GM23338 (cell line): ENCODE measurements around the gene LRP1B. TPM values are rescaled to one million over a fixed set of nuclear protein-coding genes. Genes with fewer than 3 reads are reported as not detected.

Experiments
- ATAC-seq: fragments of 200-7000 bp; cut with Tn5 transposase; 3 replicates; pipeline ENCODE4 v1.9.1; 2020
- DNase-seq: peaks from one replicate; pipeline ENCODE4 v3.0.0-alpha.2; 2015; ENCODE audit warnings: low spot score
- H2AFZ ChIP-seq: fragments of 200-600 bp; sonication (generic); 2 replicates; pipeline ENCODE4 v1.8.0; 2016; ENCODE audit warnings: antibody characterized with exemption, mild to moderate bottlenecking, moderate library complexity
- H3F3A ChIP-seq: fragments of 200-600 bp; sonication (generic); replicated peaks from 2 replicates; pipeline ENCODE4 v1.8.0; 2017; ENCODE audit warnings: antibody characterized with exemption, mixed run types, low read depth
- H3K27ac ChIP-seq: fragments of 200-600 bp; sonication (generic); 2 replicates; pipeline ENCODE4 v1.6.1; 2016; ENCODE audit warnings: low read depth
- H3K27me3 ChIP-seq: fragments of 200-600 bp; sonication (generic); 2 replicates; pipeline ENCODE4 v1.8.0; 2016; ENCODE audit warnings: mild to moderate bottlenecking, mixed run types, moderate library complexity; ENCODE audit not compliant: insufficient read depth
- H3K36me3 ChIP-seq: fragments of 200-600 bp; sonication (generic); 2 replicates; pipeline ENCODE4 v1.8.0; 2016; ENCODE audit warnings: mild to moderate bottlenecking; ENCODE audit not compliant: insufficient read depth
- H3K4me1 ChIP-seq: fragments of 200-600 bp; sonication (generic); 2 replicates; pipeline ENCODE4 v1.8.0; 2016; ENCODE audit warnings: mild to moderate bottlenecking, moderate library complexity; ENCODE audit not compliant: insufficient read depth
- H3K4me2 ChIP-seq: fragments of 200-600 bp; sonication (generic); 2 replicates; pipeline ENCODE4 v1.7.1; 2017; ENCODE audit warnings: mixed run types
- H3K4me3 ChIP-seq: fragments of 200-600 bp; sonication (generic); 2 replicates; pipeline ENCODE4 v1.6.1; 2016; ENCODE audit warnings: mixed run types
- H3K79me2 ChIP-seq: fragments of 200-600 bp; sonication (generic); replicated peaks from 2 replicates; pipeline ENCODE4 v1.8.0; 2017; ENCODE audit warnings: mild to moderate bottlenecking; ENCODE audit not compliant: insufficient read depth
- H3K9me2 ChIP-seq: fragments of 200-600 bp; sonication (generic); 2 replicates; pipeline ENCODE4 v1.8.0; 2017; ENCODE audit not compliant: insufficient read depth
- H4K20me1 ChIP-seq: fragments of 200-600 bp; sonication (generic); replicated peaks from 2 replicates; pipeline ENCODE4 v1.8.0; 2017; ENCODE audit warnings: mild to moderate bottlenecking; ENCODE audit not compliant: insufficient read depth
- H3K27ac Mint-ChIP-seq: 2 replicates; pipeline ENCODE4 v1.8.0; 2020; ENCODE audit warnings: inconsistent platforms, mild to moderate bottlenecking, moderate library complexity, mixed read lengths
- H3K27me3 Mint-ChIP-seq: 3 replicates; pipeline ENCODE4 v1.8.0; 2022; ENCODE audit warnings: low read depth, mild to moderate bottlenecking, moderate library complexity, mixed read lengths, inconsistent platforms; ENCODE audit not compliant: insufficient read depth, poor library complexity
- H3K36me3 Mint-ChIP-seq: 3 replicates; pipeline ENCODE4 v1.8.0; 2021; ENCODE audit warnings: low read depth, mild to moderate bottlenecking, inconsistent platforms, moderate library complexity, mixed read lengths
- H3K4me1 Mint-ChIP-seq: 3 replicates; pipeline ENCODE4 v1.8.0; 2020; ENCODE audit warnings: mild to moderate bottlenecking, inconsistent platforms, mixed read lengths
- H3K4me3 Mint-ChIP-seq: 3 replicates; pipeline ENCODE4 v1.8.0; 2021; ENCODE audit warnings: moderate library complexity, mild to moderate bottlenecking, inconsistent platforms, mixed read lengths
- H3K9me3 Mint-ChIP-seq: 3 replicates; pipeline ENCODE4 v1.8.0; 2020; ENCODE audit warnings: moderate library complexity, mild to moderate bottlenecking, inconsistent platforms, mixed read lengths
- CREB1 ChIP-seq: fragments of 250-450 bp; sonication (Bioruptor Pico); IDR thresholded peaks from 2 replicates; pipeline ENCODE4 v1.5.0; 2020; ENCODE audit warnings: low read depth, mild to moderate bottlenecking, moderate library complexity
- EZH2 ChIP-seq: fragments of 200-600 bp; sonication (generic); IDR thresholded peaks from one replicate; pipeline ENCODE4 v1.8.0; 2017; ENCODE audit warnings: antibody characterized with exemption, mild to moderate bottlenecking, low read depth; ENCODE audit not compliant: unreplicated experiment
- EZH2phosphoT487 ChIP-seq: fragments of 200-600 bp; sonication (generic); IDR thresholded peaks from one replicate; pipeline ENCODE4 v1.8.1; 2018; ENCODE audit warnings: antibody characterized with exemption; ENCODE audit not compliant: unreplicated experiment
- JUNB ChIP-seq: IDR thresholded peaks from one replicate; pipeline ENCODE4 v1.6.1; 2016; ENCODE audit warnings: antibody characterized with exemption; ENCODE audit not compliant: unreplicated experiment
- NANOG ChIP-seq: IDR thresholded peaks from 2 replicates; pipeline ENCODE4 v1.6.1; 2016; ENCODE audit warnings: antibody characterized with exemption, borderline replicate concordance
- POLR2AphosphoS5 ChIP-seq: IDR thresholded peaks from 2 replicates; pipeline ENCODE4 v1.6.1; 2016; ENCODE audit warnings: antibody characterized with exemption, low read depth
- STAT1 ChIP-seq: IDR thresholded peaks from one replicate; pipeline ENCODE4 v1.6.1; 2016; ENCODE audit warnings: antibody characterized with exemption; ENCODE audit not compliant: unreplicated experiment
- ZNF114 ChIP-seq: fragments of 250-450 bp; sonication (Bioruptor Pico); IDR thresholded peaks from 2 replicates; pipeline ENCODE4 v1.5.0; 2020; ENCODE audit warnings: mild to moderate bottlenecking, moderate library complexity
- ZNF331 ChIP-seq: fragments of 250-450 bp; sonication (Bioruptor Pico); IDR thresholded peaks from 2 replicates; pipeline ENCODE4 v1.5.0; 2020; ENCODE audit warnings: low read depth, mild to moderate bottlenecking, moderate library complexity
- polyA plus RNA-seq: library from polyadenylated mRNA; unstranded; fragments of >200 nt; fragmentation: Nextera tagmentation; extraction: Ambion mirVana; gene quantifications from 2 replicates; pipeline ENCODE4 v1.2.1, GENCODE V29; 2016
- total RNA-seq: library from RNA; depleted of rRNA; stranded (reverse); fragments of >200 nt; shearing (Covaris generic); gene quantifications from 2 replicates; pipeline ENCODE4 v1.2.3, GENCODE V29; 2014
- TF ChIP-seq, protein P1 (sequence below): IDR thresholded peaks from one replicate; pipeline ENCODE4 v1.6.1; 2018; ENCODE audit warnings: antibody characterized with exemption; ENCODE audit not compliant: unreplicated experiment
- TF ChIP-seq, protein P2 (sequence below), 2 experiments: fragments of 200-600 bp in 1 of 2; sonication (generic) in 1 of 2; conservative IDR thresholded peaks; 2 replicates each; pipeline versions ENCODE4 v1.5.1 to v1.6.1; 2016 to 2017; ENCODE audit warnings: antibody characterized with exemption in 2 of 2, low read depth in 2 of 2, mild to moderate bottlenecking in 2 of 2, moderate library complexity in 1 of 2
- TF ChIP-seq, protein P3 (sequence below): IDR thresholded peaks from 2 replicates; pipeline ENCODE4 v1.6.1; 2016; ENCODE audit warnings: antibody characterized with exemption

The LRP1B gene
- total and polyA plus RNA-seq, 2 experiments from 2014 or later = 0.15 to 0.97 TPM

DNA sequence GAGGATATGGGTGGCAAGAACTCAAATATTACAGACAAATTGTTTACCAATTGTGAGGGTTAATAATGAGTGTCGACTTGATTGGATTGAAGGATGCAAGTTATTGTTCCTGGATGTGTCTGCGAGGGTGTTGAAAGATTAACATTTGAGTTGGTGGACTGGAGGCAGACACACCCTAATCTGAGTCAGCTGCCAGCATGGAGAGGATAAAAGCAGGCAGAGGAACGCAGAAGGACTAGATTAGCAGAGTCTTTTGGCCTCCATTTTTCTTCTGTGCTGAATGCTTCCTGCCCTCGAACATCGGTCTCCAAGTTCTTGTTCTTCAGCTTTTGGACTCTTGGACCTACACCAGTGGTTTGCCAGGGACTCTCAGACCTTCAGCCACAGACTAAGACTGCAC, 1503.7 kb downstream of the LRP1B start (continued):
- TF ChIP-seq, protein P1, sequence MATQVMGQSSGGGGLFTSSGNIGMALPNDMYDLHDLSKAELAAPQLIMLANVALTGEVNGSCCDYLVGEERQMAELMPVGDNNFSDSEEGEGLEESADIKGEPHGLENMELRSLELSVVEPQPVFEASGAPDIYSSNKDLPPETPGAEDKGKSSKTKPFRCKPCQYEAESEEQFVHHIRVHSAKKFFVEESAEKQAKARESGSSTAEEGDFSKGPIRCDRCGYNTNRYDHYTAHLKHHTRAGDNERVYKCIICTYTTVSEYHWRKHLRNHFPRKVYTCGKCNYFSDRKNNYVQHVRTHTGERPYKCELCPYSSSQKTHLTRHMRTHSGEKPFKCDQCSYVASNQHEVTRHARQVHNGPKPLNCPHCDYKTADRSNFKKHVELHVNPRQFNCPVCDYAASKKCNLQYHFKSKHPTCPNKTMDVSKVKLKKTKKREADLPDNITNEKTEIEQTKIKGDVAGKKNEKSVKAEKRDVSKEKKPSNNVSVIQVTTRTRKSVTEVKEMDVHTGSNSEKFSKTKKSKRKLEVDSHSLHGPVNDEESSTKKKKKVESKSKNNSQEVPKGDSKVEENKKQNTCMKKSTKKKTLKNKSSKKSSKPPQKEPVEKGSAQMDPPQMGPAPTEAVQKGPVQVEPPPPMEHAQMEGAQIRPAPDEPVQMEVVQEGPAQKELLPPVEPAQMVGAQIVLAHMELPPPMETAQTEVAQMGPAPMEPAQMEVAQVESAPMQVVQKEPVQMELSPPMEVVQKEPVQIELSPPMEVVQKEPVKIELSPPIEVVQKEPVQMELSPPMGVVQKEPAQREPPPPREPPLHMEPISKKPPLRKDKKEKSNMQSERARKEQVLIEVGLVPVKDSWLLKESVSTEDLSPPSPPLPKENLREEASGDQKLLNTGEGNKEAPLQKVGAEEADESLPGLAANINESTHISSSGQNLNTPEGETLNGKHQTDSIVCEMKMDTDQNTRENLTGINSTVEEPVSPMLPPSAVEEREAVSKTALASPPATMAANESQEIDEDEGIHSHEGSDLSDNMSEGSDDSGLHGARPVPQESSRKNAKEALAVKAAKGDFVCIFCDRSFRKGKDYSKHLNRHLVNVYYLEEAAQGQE = no peak
- TF ChIP-seq STAT1 = no peak
- TF ChIP-seq POLR2AphosphoS5 = no peak
- TF ChIP-seq CREB1 (CRISPR knock-in tag) = no peak

DNA sequence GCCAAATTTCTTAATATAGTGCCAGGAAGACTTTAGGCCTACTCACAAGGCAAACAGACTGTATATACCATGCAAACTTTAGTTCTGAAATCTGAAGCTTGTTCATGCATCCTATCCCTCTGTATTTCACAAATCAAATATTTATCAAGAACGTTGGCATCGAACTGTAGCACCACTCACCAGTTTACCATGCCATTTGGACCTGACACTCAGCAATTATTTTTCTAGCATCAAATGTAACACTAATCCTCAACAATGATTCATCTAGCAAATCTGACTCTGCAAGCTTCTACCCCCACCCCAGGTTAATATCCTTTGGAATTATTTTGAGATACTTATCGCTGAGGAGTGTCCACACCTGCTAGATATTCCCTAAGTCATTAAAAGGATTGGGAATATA, 1506.6 kb downstream of the LRP1B start:
- H3K27ac ChIP-seq = no peak overlapping the region
- no peak overlapping the region for H3K27ac Mint-ChIP-seq
- no peak for TF ChIP-seq ZNF331 (CRISPR knock-in tag)
- no peak for TF ChIP-seq EZH2phosphoT487
- TF ChIP-seq, protein P2, sequence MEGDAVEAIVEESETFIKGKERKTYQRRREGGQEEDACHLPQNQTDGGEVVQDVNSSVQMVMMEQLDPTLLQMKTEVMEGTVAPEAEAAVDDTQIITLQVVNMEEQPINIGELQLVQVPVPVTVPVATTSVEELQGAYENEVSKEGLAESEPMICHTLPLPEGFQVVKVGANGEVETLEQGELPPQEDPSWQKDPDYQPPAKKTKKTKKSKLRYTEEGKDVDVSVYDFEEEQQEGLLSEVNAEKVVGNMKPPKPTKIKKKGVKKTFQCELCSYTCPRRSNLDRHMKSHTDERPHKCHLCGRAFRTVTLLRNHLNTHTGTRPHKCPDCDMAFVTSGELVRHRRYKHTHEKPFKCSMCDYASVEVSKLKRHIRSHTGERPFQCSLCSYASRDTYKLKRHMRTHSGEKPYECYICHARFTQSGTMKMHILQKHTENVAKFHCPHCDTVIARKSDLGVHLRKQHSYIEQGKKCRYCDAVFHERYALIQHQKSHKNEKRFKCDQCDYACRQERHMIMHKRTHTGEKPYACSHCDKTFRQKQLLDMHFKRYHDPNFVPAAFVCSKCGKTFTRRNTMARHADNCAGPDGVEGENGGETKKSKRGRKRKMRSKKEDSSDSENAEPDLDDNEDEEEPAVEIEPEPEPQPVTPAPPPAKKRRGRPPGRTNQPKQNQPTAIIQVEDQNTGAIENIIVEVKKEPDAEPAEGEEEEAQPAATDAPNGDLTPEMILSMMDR (conservative IDR thresholded peaks at IDR 0.05; ENCODE audit: low read depth in 2 of 2) = no peak
- no peak for TF ChIP-seq EZH2
- TF ChIP-seq, protein P1 = no peak
- no peak for TF ChIP-seq NANOG
- no peak for TF ChIP-seq ZNF114 (CRISPR knock-in tag)
- no peak for TF ChIP-seq JUNB
- TF ChIP-seq, protein P3, sequence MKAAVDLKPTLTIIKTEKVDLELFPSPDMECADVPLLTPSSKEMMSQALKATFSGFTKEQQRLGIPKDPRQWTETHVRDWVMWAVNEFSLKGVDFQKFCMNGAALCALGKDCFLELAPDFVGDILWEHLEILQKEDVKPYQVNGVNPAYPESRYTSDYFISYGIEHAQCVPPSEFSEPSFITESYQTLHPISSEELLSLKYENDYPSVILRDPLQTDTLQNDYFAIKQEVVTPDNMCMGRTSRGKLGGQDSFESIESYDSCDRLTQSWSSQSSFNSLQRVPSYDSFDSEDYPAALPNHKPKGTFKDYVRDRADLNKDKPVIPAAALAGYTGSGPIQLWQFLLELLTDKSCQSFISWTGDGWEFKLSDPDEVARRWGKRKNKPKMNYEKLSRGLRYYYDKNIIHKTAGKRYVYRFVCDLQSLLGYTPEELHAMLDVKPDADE = no peak
- no peak for TF ChIP-seq CREB1 (CRISPR knock-in tag)
- no peak for TF ChIP-seq STAT1

More for the DNA sequence above, 1506.6 kb downstream of the LRP1B start:
- no peaks in the 10 kb centered on the region for H3K27me3 ChIP-seq
- no peaks in the 10 kb centered on the region for H3K79me2 ChIP-seq
- no peaks in the 10 kb centered on the region for H3K4me1 ChIP-seq
- H2AFZ ChIP-seq = no peak overlapping the region
- no peaks in the 10 kb centered on the region for H3K4me1 Mint-ChIP-seq
- H3K9me2 ChIP-seq = no peaks in the 10 kb centered on the region
- H3K9me3 Mint-ChIP-seq = no peaks in the 10 kb centered on the region; the same call in 2 of the 3 replicates
- ATAC-seq (no peak), DNase-seq (no peak)
- H4K20me1 ChIP-seq = no peaks in the 10 kb centered on the region
- no peak overlapping the region for H3K4me2 ChIP-seq
- no peak overlapping the region for H3K4me3 Mint-ChIP-seq
- no peaks in the 10 kb centered on the region for H3K36me3 ChIP-seq
- H3K4me3 ChIP-seq = no peak overlapping the region
- H3K27me3 Mint-ChIP-seq = no peaks in the 10 kb centered on the region
- H3K36me3 Mint-ChIP-seq = no peaks in the 10 kb centered on the region
- no peaks in the 10 kb centered on the region for H3F3A ChIP-seq
